SU-DHL-6 (cell line): ENCODE data around the gene DMBX1.

Experiments
- EZH2phosphoT487 ChIP-seq: fragments of 200-600 bp; sonication (generic), shearing (Covaris generic); conservative IDR thresholded peaks from 2 replicates; pipeline ENCODE4 v1.6.1; 2018; ENCODE audit warnings: mild to moderate bottlenecking, antibody characterized with exemption, low read length, moderate library complexity, mixed read lengths
- TF ChIP-seq, protein P1 (sequence below): fragments of 200-600 bp; sonication (generic); IDR thresholded peaks from one replicate; pipeline ENCODE4 v1.5.1; 2017; ENCODE audit warnings: antibody characterized with exemption, mild to moderate bottlenecking, low read length, moderate library complexity; ENCODE audit not compliant: insufficient read depth, poor library complexity, severe bottlenecking

DNA sequence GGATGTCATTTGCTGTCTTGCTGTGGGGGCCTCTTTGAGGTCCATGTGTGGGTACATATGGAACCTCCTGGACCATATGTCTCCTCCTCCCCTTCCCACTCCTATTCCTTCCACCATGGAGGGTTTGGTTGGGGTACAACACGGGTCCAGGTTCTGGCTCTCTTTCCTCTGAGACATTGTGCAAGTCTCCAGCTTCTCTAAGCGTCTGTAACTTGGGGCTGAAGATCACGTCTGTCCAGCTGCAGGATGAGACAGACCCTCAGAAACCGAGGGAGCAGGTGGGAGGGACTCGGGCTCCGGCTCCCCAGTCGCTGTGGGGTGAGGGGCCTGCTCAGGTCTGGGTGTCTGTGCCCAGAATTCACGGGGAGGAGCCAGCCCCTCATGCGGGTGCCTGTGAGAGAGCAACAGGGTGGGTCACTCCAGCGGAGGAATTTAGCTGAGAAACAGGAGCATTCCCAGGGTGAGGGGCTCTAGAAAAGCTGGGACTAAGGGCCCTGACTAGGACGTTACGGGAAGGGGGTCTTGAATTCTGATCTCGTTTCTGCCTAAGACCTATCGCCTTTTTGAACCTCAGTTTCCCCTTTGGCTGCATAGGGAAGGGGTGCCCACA is 42.0 kb upstream of the DMBX1 start:
- TF ChIP-seq, protein P1, sequence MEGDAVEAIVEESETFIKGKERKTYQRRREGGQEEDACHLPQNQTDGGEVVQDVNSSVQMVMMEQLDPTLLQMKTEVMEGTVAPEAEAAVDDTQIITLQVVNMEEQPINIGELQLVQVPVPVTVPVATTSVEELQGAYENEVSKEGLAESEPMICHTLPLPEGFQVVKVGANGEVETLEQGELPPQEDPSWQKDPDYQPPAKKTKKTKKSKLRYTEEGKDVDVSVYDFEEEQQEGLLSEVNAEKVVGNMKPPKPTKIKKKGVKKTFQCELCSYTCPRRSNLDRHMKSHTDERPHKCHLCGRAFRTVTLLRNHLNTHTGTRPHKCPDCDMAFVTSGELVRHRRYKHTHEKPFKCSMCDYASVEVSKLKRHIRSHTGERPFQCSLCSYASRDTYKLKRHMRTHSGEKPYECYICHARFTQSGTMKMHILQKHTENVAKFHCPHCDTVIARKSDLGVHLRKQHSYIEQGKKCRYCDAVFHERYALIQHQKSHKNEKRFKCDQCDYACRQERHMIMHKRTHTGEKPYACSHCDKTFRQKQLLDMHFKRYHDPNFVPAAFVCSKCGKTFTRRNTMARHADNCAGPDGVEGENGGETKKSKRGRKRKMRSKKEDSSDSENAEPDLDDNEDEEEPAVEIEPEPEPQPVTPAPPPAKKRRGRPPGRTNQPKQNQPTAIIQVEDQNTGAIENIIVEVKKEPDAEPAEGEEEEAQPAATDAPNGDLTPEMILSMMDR, result no peak
- TF ChIP-seq EZH2phosphoT487, result no peak
